Neural cell (in vitro differentiated cells): ENCODE results near the gene RNF13.

Experiments
- CTCF ChIP-seq: fragments of 450-650 bp; IDR thresholded peaks from 2 replicates; pipeline ENCODE4 v1.5.1; 2014; ENCODE audit warnings: antibody characterized with exemption, mild to moderate bottlenecking, moderate library complexity; ENCODE audit not compliant: poor library complexity, severe bottlenecking
- EP300 ChIP-seq: fragments of 450-650 bp; conservative IDR thresholded peaks from 2 replicates; pipeline ENCODE4 v1.6.1; 2014; ENCODE audit warnings: antibody characterized with exemption, mild to moderate bottlenecking, moderate library complexity; ENCODE audit not compliant: poor library complexity, severe bottlenecking
- EZH2 ChIP-seq: fragments of 200-600, 300-800 bp; shearing (Covaris generic), sonication (generic); IDR thresholded peaks from 2 replicates; pipeline ENCODE4 v1.6.1; 2014; ENCODE audit warnings: antibody characterized with exemption, low read length, borderline replicate concordance, mild to moderate bottlenecking; ENCODE audit not compliant: insufficient read depth, poor library complexity, severe bottlenecking
- REST ChIP-seq: IDR thresholded peaks from 2 replicates; pipeline ENCODE4 v1.6.1; 2012; ENCODE audit warnings: borderline replicate concordance

- no peak for TF ChIP-seq EZH2
- TF ChIP-seq CTCF = no peak
- no peak for TF ChIP-seq EP300
- no peak for TF ChIP-seq REST
Observed at GRCh38 chr3:149886957-149887356, 73.9 kb downstream of the RNF13 start.
